ENCODE measurements around the gene CDC42EP5.
A peak's percentile ranks its signal among the peaks of the same experiment; 100 is the strongest.
"Not testable (repeated sequence)": the region's sequence is repeated elsewhere in the genome, so short reads cannot be mapped to it uniquely, and the experiment has no call there.

Gene CDC42EP5, protein sequence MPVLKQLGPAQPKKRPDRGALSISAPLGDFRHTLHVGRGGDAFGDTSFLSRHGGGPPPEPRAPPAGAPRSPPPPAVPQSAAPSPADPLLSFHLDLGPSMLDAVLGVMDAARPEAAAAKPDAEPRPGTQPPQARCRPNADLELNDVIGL

DNA sequence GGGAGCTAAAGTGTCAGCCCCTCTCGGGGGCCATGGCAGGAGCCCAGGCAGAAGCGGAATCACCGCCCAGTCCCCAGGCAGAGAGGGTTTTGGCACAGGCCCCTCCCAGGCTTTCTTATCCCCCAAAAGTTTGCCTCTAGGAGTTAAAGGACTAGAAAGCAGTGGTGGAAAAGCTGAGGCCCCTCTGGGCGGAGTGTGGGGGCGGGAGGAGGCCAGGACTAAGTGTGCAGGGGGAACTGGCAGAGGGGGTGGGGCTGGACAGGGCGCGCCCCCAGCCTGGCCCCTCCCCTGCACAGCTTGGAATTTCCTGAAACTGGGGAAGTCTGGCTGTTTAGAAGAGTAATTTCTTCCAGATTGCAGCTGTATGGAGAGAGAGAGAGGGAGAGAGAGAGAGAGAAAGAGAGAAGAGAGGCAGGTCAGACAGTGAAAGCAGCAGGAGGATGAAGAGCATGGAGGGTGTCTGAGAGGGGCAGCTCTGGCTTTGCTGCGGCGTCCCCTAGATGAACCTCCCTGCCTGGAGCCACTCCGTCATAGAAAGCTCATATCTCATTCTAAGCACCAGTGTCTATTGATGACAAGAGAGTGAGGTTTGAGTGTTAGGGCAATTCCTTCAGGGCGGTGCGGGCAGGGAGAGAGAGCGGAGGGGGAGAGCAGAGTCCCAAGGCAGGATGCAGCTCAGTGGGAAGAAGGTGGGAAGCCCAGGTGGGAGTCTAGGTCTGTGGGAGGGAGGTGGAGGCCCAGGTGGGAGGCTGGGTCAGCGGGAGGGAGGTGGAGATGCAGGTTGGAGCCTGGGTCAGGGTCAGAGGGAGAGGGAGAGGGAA, at the start of gene CDC42EP5:
TSS of gene CDC42EP5 (minus strand) at position 226 of the 821 bp plus-strand sequence. CDS start 7,749 bp downstream, outside the sequence.
- H3K4me3 Mint-ChIP-seq, result peak within 1 kb of the TSS in 1 of 2 donors; percentile 5
- peaks cover 30% of the 10 kb centered on the region for H3K4me1 Mint-ChIP-seq
- DNase-seq (no peak), ATAC-seq (peak; percentile 34)
- no peaks in the 10 kb centered on the region for H3K9me3 Mint-ChIP-seq
- H3K27ac Mint-ChIP-seq, result no peak within 1 kb of the TSS
- peaks cover 75% of the 10 kb centered on the region for H3K27me3 Mint-ChIP-seq

DNA sequence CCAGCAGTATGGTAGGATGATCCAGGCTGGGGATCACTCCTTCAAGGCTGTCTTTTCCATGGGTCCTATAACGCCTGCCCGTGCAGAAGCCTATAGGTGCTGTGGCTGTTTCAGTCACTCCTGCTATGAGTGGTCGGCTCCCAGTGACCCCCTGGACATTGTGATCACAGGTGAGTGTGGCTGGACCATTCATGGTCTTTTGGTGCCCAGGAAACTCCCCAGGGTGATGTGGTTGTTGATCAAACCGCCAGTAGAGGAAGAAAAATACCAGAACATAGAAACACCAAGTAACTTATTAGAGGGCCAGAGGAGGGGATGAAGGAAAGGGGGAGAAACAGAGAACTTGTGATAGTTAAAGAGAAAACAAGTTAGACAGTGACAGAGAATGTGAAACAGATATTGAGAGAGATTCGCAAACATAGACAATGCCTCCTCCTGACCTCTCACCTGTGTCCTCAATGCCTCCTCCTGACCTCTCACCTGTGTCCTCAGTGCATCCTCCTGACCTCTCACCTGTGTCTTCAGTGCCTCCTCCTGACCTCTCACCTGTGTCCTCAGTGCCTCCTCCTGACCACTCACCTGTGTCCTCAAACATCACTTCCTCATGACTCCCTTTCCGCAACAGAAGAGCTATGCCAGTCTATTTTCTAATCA, 48.9 kb upstream of the CDC42EP5 start:
- ATAC-seq (no peak), DNase-seq (no peak)
- peaks cover 4 to 9% of the 10 kb centered on the region in 2 donors for H3K9me3 Mint-ChIP-seq
- H3K4me3 Mint-ChIP-seq, result peak overlapping the region; percentile 48 to 52
- H3K27ac Mint-ChIP-seq, result peak overlapping the region in 1 of 2 donors; percentile 49
- H3K4me1 Mint-ChIP-seq, result peaks cover 62% of the 10 kb centered on the region
- peaks cover 21% of the 10 kb centered on the region for H3K27me3 Mint-ChIP-seq

DNA sequence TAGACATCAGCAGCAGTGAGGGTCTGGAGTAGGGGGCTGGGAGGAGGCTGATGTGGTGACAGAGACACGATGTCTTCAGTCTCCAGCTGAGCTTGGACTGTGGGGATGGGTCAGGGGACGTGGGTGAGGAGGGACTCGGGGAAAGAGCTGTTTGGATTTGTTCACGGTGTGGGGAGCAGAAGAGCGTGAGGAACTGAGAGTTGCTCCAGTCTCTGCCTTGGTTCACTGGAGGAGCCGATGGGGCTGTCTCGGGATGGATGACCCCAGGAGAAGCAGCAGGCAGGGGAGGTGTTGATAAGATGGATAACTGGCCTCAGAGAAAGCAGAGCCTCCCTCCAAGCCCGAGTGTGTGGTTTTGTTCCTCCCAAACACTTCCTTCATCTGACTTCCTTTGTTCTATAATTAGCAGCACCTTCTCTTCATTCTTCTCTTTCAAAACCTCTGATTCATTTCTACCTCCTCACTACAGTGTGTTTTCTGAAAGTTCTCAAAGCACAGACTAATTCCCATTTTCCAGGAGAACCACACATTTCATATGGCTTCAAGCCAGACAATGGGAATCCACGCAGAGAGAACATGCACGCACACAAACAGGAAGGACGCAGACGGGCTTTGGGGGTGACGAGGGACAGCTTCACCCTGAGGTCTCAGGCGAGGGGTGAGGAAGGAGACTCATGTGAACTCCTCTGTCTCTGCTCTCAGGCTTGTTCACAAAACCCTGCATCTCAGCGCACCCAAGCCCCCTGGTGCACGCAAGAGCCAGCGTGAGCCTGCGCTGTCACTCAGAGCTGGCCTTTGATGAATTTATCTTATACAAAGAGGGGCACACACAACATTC, 48.1 kb upstream of the CDC42EP5 start:
- no peak overlapping the region for H3K27ac Mint-ChIP-seq
- H3K9me3 Mint-ChIP-seq, result peaks cover 4 to 7% of the 10 kb centered on the region in 2 donors
- ATAC-seq, result peak; percentile 43
- peaks cover 21% of the 10 kb centered on the region for H3K27me3 Mint-ChIP-seq
- peak overlapping the region; percentile 48 to 52 for H3K4me3 Mint-ChIP-seq
- peaks cover 62% of the 10 kb centered on the region for H3K4me1 Mint-ChIP-seq
- no peak for DNase-seq

DNA sequence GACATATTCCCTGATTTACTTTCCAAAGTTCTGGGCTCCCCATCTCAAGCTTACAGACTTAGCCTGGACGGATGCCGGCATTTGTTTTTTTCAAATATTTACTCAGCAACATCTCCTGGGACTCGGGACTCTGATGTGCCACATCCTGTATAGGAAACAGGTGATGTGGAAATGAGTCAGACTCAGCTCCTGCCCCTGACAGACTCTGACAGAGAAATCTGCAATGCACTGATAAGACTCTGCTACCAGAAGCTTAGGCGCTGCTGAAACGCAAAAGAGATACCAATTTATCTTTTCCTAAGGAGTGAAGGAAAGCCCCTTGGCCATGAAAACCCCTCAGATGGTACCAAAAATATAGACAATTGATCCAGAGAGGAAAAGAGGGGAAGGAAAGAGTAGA, 45.7 kb upstream of the CDC42EP5 start:
- peak overlapping the region; percentile 65 to 66 for H3K4me3 Mint-ChIP-seq
- peaks cover 30% of the 10 kb centered on the region for H3K27me3 Mint-ChIP-seq
- H3K4me1 Mint-ChIP-seq, result peaks cover 62% of the 10 kb centered on the region
- DNase-seq (peak; percentile 27 to 49), ATAC-seq (peak; percentile 90)
- H3K9me3 Mint-ChIP-seq, result peaks cover 4 to 19% of the 10 kb centered on the region in 2 donors
- H3K27ac Mint-ChIP-seq, result peak overlapping the region; percentile 49 to 61

DNA sequence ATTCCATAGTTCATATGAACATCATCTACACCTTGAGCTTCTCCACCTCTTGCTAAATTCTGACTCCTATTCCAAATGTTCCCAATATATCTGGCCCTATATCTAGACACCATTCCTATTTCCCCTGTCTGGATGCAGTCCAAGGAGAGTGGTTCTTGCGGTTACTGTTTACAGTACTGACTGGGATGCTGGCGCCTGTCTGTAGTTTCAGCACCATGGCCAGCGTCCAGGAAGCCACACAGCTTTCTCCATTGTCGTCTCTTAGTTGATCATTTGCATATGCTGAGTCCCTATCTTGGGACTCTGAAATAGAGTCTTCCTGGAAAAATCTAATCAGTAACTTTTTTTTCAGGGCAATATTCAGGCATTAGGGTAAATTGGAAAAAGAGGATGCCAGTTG, 44.4 kb upstream of the CDC42EP5 start:
- Mint-ChIP-seq H3K27me3 (peaks cover 42% of the 10 kb centered on the region), H3K4me3 (no peak overlapping the region), H3K9me3 (peaks cover 4 to 19% of the 10 kb centered on the region in 2 donors), H3K4me1 (peaks cover 49% of the 10 kb centered on the region), H3K27ac (no peak overlapping the region)
- no peak for ATAC-seq
- DNase-seq, result peak; percentile 26 to 41

DNA sequence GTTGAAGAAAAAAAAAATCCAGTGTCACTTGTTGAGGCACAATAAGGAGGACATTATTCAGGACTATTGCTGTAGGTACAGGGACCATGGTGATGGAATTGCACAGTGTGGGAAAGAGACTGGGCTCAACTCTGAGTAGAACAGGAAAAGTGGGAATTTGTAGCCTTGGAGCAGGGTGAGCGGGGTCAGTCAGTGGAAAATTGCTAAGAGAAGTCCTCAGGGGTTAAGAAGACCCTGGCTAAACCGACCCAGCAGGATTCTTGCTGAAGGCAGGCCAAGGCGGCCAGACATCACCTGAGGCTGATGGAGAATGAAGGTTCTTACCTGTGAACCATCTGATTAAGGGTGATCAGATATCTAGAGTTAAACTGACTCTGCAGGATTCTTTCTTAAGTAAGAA, 42.1 kb upstream of the CDC42EP5 start:
- H3K9me3 Mint-ChIP-seq, result peaks cover 4 to 19% of the 10 kb centered on the region in 2 donors
- ATAC-seq (no peak), DNase-seq (no peak)
- peaks cover 48% of the 10 kb centered on the region for H3K27me3 Mint-ChIP-seq
- no peak overlapping the region for H3K27ac Mint-ChIP-seq
- H3K4me3 Mint-ChIP-seq, result no peak overlapping the region
- peaks cover 26% of the 10 kb centered on the region for H3K4me1 Mint-ChIP-seq

DNA sequence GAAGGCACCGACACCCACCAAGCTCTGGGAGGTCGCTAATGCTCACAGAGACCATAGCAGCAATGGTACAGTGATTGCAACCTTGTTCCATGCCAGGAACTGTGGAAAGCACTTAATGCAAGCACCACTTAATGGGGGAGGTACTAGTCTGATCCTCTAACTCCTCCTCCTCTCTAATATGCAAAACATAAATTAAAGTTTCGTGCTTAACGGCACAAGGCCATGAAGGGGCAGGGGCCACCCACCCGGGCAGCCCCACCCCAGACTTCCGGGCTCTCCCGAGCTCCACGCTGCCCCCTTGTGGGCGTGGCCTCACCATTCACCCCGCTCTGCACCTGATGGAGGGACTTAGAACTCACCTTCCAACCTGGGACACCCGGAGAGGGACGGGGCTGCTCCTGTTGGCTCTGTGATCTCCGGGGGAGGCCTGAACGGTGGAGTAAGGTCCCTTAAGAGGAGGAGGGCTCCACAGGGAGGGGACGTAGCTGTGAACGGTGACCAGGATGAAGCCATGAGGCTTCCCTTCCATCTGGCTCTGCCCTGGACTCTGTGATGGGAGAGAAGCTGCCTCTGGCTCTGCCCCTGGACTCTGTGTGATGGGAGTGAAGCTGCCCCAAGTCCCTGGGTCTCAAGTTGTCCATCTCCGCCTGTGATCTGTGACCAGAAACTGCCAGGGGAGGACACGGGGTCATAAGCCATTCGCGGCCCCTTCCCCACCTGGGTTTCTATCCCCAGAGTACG, 36.3 kb upstream of the CDC42EP5 start:
- Mint-ChIP-seq H3K4me1 (peaks cover 26% of the 10 kb centered on the region), H3K27me3 (peaks cover 62% of the 10 kb centered on the region), H3K4me3 (peak overlapping the region in 1 of 2 donors; percentile 41)
- H3K9me3 Mint-ChIP-seq, H3K27ac Mint-ChIP-seq, DNase-seq: not testable (repeated sequence)
- peak; percentile 64 for ATAC-seq

DNA sequence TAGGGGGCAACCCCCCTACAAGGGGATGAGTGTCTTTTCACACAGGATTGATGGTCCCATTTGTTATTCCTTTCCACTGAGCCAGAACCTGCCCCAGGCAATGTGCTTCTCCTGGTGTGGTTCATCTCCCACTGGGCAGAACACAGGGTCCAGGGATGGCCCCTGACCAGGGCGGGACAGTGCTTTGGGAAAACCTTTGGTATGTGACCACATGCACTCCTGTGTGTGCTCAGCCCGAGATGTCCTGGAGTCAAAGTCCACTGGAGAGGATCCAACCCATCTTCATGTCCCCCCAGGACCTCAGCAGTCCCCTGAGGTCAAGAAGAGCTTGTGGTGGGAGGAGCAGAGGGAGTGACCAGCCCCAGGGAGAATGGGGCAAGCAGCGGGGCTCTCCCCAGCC, 35.4 kb upstream of the CDC42EP5 start:
- Mint-ChIP-seq H3K27me3 (peaks cover 63% of the 10 kb centered on the region), H3K4me1 (peaks cover 26% of the 10 kb centered on the region)
- H3K27ac Mint-ChIP-seq, DNase-seq, H3K9me3 Mint-ChIP-seq, ATAC-seq, H3K4me3 Mint-ChIP-seq: not testable (repeated sequence)

DNA sequence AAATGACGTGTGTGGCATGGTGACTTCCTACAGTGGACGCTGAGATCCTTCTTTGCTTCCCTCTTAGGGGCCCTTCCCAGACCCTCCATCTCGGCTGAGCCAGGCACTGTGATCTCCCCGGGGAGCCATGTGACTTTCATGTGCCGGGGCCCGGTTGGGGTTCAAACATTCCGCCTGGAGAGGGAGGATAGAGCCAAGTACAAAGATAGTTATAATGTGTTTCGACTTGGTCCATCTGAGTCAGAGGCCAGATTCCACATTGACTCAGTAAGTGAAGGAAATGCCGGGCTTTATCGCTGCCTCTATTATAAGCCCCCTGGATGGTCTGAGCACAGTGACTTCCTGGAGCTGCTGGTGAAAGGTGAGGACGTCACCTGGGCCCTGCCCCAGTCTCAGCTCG, 34.7 kb upstream of the CDC42EP5 start:
- Mint-ChIP-seq H3K9me3 (no peaks in the 10 kb centered on the region), H3K27ac (no peak overlapping the region), H3K4me1 (peaks cover 27% of the 10 kb centered on the region), H3K4me3 (no peak overlapping the region), H3K27me3 (peaks cover 57% of the 10 kb centered on the region)
- no peak for ATAC-seq
- DNase-seq, result no peak

DNA sequence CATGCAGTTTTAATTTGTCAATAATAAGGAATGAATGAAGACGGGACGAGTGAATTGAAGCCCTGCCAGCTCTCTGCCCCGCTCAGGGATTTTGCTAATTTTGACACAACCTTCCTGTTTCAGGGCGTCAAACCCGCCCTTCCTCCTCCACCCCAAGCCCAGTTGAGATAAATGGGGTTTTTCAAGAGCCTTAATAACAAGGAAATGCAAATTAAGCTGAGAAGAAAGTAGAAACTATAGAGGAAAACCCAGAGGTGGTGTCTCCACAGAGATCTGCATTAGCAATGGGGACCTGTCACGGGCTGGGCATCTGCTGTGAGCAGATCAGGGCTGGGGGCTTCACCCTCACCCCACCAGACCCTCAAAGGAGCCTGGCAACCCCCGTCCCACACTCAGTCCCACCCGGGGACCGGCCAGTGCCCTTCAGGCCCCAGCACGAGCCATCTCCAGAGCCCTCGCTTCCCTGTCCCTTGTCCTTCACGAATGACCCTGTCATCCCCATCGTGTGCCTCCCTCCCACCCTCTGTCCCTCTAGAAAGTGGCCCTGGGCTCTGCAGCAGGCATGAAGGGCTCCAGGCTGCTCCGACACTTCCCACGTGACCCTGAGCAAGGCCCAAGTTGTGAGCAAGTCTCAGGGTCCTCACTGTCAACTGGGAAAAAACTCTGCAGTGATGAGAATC, 34.1 kb upstream of the CDC42EP5 start:
- peak; percentile 62 for ATAC-seq
- Mint-ChIP-seq H3K4me1 (peaks cover 32% of the 10 kb centered on the region), H3K27me3 (peaks cover 50% of the 10 kb centered on the region), H3K4me3 (peak overlapping the region in 1 of 2 donors; percentile 36)
- not testable (repeated sequence) for H3K9me3 Mint-ChIP-seq, H3K27ac Mint-ChIP-seq, DNase-seq

DNA sequence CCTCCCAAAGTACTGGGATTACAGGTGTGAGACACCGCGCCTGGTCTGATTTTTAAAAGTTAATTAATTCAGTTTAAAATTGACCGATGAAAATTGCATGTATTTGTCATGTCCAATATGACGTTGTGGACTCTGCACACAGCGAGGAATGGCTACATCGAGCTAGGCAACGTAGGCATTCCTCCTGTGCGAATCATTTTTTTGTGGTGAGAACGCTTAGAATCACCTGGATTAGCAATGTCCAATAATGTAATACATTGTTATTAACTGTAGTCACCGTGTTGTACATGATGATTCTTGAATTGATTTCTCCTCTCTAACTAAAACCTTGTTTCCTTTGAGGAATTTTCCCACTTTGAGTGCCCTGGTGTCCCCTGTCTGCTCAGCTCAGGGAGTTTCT, 33.0 kb upstream of the CDC42EP5 start:
- H3K27ac Mint-ChIP-seq, result no peak overlapping the region
- no peaks in the 10 kb centered on the region for H3K9me3 Mint-ChIP-seq
- no peak overlapping the region for H3K4me3 Mint-ChIP-seq
- H3K27me3 Mint-ChIP-seq, result peaks cover 47% of the 10 kb centered on the region
- no peak for DNase-seq
- ATAC-seq, result no peak
- peaks cover 32% of the 10 kb centered on the region for H3K4me1 Mint-ChIP-seq

DNA sequence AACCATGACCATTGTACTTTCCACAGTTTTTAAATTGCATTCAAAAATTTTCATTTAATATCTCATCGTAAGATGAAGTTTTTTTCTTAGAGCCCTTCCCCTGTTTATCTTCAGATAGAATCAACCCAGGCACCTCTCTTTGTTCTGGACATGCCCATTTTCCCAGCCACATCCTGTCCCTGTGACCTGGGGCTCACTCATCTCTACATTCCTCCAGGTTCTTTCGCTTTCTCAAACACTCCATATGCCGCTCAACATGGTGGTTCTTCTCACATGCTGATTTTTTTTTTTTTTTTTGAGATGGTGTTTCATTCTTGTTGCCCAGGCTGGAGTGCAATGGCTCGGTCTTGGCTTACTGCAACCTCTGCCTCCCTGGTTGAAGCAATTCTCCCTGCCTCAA, 32.4 kb upstream of the CDC42EP5 start:
- peaks cover 52% of the 10 kb centered on the region for H3K27me3 Mint-ChIP-seq
- not testable (repeated sequence) for H3K9me3 Mint-ChIP-seq, H3K27ac Mint-ChIP-seq, DNase-seq, ATAC-seq, H3K4me3 Mint-ChIP-seq
- H3K4me1 Mint-ChIP-seq, result peaks cover 32% of the 10 kb centered on the region

DNA sequence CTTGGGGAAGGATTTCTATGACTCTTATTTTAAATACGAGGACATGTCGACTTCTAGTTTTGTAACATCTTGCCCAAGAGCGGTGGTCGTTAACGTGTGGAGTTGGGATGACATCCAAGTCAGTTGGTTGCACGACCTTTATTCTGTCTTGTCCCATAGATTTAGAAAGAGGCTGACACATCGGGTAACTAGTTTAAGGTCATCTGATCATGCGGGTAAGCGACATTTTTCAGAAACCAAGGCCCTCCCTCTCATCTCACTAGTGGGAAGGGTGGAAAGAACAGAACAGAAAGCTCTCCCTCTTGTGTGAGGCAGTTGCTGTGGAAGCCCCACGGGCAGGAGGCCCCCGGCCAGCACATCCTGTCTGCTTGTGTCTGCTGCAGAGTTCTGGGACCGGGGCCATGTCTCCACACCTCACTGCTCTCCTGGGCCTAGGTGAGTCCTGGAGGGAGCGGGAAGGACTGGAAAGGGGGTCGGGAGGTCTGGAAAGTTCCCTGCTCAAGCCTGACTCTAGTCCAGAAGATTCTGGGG, 29.5 kb upstream of the CDC42EP5 start, which contains the start of gene LAIR2:
TSS of gene LAIR2 (plus strand) at position 314 of the 531 bp plus-strand sequence. CDS start at position 402, 88 bp downstream.
- DNase-seq, result peak in 1 of 2 donors; percentile 29
- peak within 1 kb of the TSS in 1 of 2 donors; percentile 19 for H3K27ac Mint-ChIP-seq
- peaks cover 63% of the 10 kb centered on the region for H3K27me3 Mint-ChIP-seq
- no peaks in the 10 kb centered on the region for H3K9me3 Mint-ChIP-seq
- H3K4me1 Mint-ChIP-seq, result peaks cover 29% of the 10 kb centered on the region
- ATAC-seq, result peak; percentile 82
- no peak within 1 kb of the TSS for H3K4me3 Mint-ChIP-seq

DNA sequence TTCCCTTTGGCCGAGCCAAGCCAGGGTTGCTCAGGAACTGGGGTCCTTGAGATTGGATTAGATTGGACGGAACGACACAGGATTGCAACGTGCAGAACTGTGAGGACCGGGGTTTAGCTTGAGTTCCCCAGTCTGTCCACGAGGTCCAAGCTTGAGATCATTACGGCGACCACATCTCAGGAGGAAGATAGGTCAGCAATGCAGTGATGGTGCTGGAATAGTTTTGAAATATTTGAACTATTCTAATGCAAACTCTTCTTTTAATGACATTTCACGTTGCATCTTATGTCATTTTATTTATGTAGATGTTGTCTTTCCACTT, 25.3 kb upstream of the CDC42EP5 start:
- not testable (repeated sequence) for H3K9me3 Mint-ChIP-seq, H3K27ac Mint-ChIP-seq, DNase-seq, ATAC-seq, H3K4me3 Mint-ChIP-seq
- Mint-ChIP-seq H3K4me1 (peaks cover 22% of the 10 kb centered on the region), H3K27me3 (peaks cover 65% of the 10 kb centered on the region)
